HCT116 (cell line): Measurements from ENCODE around the gene CPNE2. TPM values are rescaled to one million over a fixed set of nuclear protein-coding genes. Genes with fewer than 3 reads are reported as not detected.

Experiments
- ATAC-seq: fragments of 200-7000 bp; cut with Tn5 transposase; 2 replicates; pipeline ENCODE4 v1.9.1; 2020; ENCODE audit warnings: mild to moderate bottlenecking, moderate library complexity
- BruUV-seq: library from RNA; stranded (reverse); fragments of 400-500 nt; replicated peaks from 2 replicates; lab custom pipeline; 2021; lab: Mats Ljungman, UMichigan
- CTCF ChIA-PET: fragments of 300-600 bp; sonication (Branson Sonifier 250); formaldehyde crosslinking; loops from one replicate; lab custom pipeline; 2021; ENCODE audit warnings: antibody characterized with exemption; lab: Charles Lee
- POLR2A ChIA-PET: fragments of 300-600, 350-600 bp; sonication (Branson Sonifier 250); formaldehyde crosslinking; loops from one replicate; lab custom pipeline; 2021; ENCODE audit warnings: antibody characterized with exemption; lab: Charles Lee
- RAD21 ChIA-PET, 2 experiments: fragments of 300-600 bp; sonication (Branson Sonifier 250); formaldehyde crosslinking; loops; one replicate each; lab custom pipeline; 2023; ENCODE audit warnings: low total read pairs in 2 of 2; ENCODE audit not compliant: uncharacterized antibody in 2 of 2, unreplicated experiment in 2 of 2, low non-redundant PET in 1 of 2; lab: Charles Lee
- DNase-seq: peaks from one replicate; pipeline ENCODE4 v3.0.0-alpha.2; 2010; ENCODE audit warnings: low read depth, low spot score
- H2AFZ ChIP-seq: fragments of 200-600 bp; shearing (Covaris generic), sonication (generic); 2 replicates; pipeline ENCODE4 v1.6.1; 2017; ENCODE audit warnings: low read depth, mixed run types, mixed read lengths, antibody characterized with exemption, low read length; ENCODE audit not compliant: poor library complexity, severe bottlenecking
- H3K27ac ChIP-seq: 2 replicates; pipeline ENCODE4 v1.5.1; 2012; ENCODE audit warnings: low read depth, low read length
- H3K27me3 ChIP-seq: fragments of 200-600 bp; sonication (generic); 2 replicates; pipeline ENCODE4 v1.6.1; 2016; ENCODE audit warnings: mixed run types, low read length, mixed read lengths; ENCODE audit not compliant: insufficient read depth
- H3K36me3 ChIP-seq, 2 experiments: fragments of 200-500 bp in 1 of 2; fragments of 200-600 bp in 1 of 2; sonication (Bioruptor generic) in 1 of 2; sonication (generic) in 1 of 2; 2 replicates each; pipeline versions ENCODE4 v1.5.1 to v1.6.1; 2014 to 2016; ENCODE audit warnings: low read length in 2 of 2, inconsistent platforms in 1 of 2, mixed read lengths in 1 of 2, mixed run types in 1 of 2; ENCODE audit not compliant: insufficient read depth in 2 of 2, control insufficient read depth in 1 of 2
- H3K4me1 ChIP-seq, 2 experiments: fragments of 200-600 bp in 1 of 2; sonication (generic) in 1 of 2; 2 replicates each; pipeline versions ENCODE4 v1.5.1 to v1.6.1; 2012 to 2017; ENCODE audit warnings: low read length in 2 of 2, inconsistent platforms in 1 of 2, mild to moderate bottlenecking in 1 of 2, mixed read lengths in 1 of 2, mixed run types in 1 of 2, moderate library complexity in 1 of 2; ENCODE audit not compliant: insufficient read depth in 2 of 2, control insufficient read depth in 1 of 2
- H3K4me2 ChIP-seq: fragments of 200-600 bp; sonication (generic); 2 replicates; pipeline ENCODE4 v1.6.1; 2017; ENCODE audit warnings: mixed run types, low read length, mixed read lengths
- H3K4me3 ChIP-seq, 2 experiments: fragments of 200-600 bp in 1 of 2; sonication (generic) in 1 of 2; replicated peaks in 1 of 2; 2 replicates each; pipeline ENCODE4 v1.5.1; 2011 to 2016; ENCODE audit warnings: low read length in 2 of 2, control low read depth in 1 of 2, low read depth in 1 of 2, mild to moderate bottlenecking in 1 of 2, mixed read lengths in 1 of 2, mixed run types in 1 of 2
- H3K79me2 ChIP-seq: fragments of 200-600 bp; sonication (generic); 2 replicates; pipeline ENCODE4 v1.6.1; 2017; ENCODE audit warnings: mild to moderate bottlenecking, mixed run types, low read length, moderate library complexity, mixed read lengths; ENCODE audit not compliant: insufficient read depth
- H3K9ac ChIP-seq: fragments of 200-600 bp; sonication (generic); 2 replicates; pipeline ENCODE4 v1.6.1; 2016; ENCODE audit warnings: low read length, mixed read lengths
- H3K9me2 ChIP-seq: fragments of 200-600 bp; sonication (generic), shearing (Covaris generic); 2 replicates; pipeline ENCODE4 v1.6.1; 2017; ENCODE audit warnings: mixed run types, mild to moderate bottlenecking, moderate library complexity; ENCODE audit not compliant: insufficient read depth
- H3K9me3 ChIP-seq, 2 experiments: fragments of 200-500 bp in 1 of 2; fragments of 200-600 bp in 1 of 2; sonication (Bioruptor generic) in 1 of 2; sonication (generic) in 1 of 2; 2 replicates each; pipeline ENCODE4 v1.6.1; 2014 to 2017; ENCODE audit warnings: low read length in 2 of 2, mixed read lengths in 2 of 2, inconsistent platforms in 1 of 2, low read depth in 1 of 2, mild to moderate bottlenecking in 1 of 2, mixed run types in 1 of 2, moderate library complexity in 1 of 2; ENCODE audit not compliant: control insufficient read depth in 1 of 2, insufficient read depth in 1 of 2
- H4K20me1 ChIP-seq: fragments of 200-600 bp; sonication (generic), shearing (Covaris generic); 2 replicates; pipeline ENCODE4 v1.6.1; 2017; ENCODE audit warnings: mixed run types, mild to moderate bottlenecking, moderate library complexity; ENCODE audit not compliant: insufficient read depth
- ATF3 ChIP-seq: IDR thresholded peaks from 2 replicates; pipeline ENCODE4 v1.6.1; 2012
- EZH2 ChIP-seq: fragments of 200-600 bp; sonication (generic); IDR thresholded peaks from 2 replicates; pipeline ENCODE4 v1.6.1; 2017; ENCODE audit warnings: antibody characterized with exemption, mixed run types
- FOSL1 ChIP-seq: IDR thresholded peaks from 2 replicates; pipeline ENCODE4 v1.6.1; 2012; ENCODE audit warnings: low read depth
- JUND ChIP-seq: IDR thresholded peaks from 2 replicates; pipeline ENCODE4 v1.6.1; 2012
- POLR2AphosphoS5 ChIP-seq: IDR thresholded peaks from 2 replicates; pipeline ENCODE4 v1.6.1; 2011; ENCODE audit warnings: mild to moderate bottlenecking, low read depth, low read length, moderate library complexity
- SIN3A ChIP-seq: IDR thresholded peaks from 2 replicates; pipeline ENCODE4 v1.6.1; 2012; ENCODE audit warnings: low read depth
- SP1 ChIP-seq: IDR thresholded peaks from 2 replicates; pipeline ENCODE4 v1.6.1; 2012; ENCODE audit warnings: low read depth
- SRF ChIP-seq: IDR thresholded peaks from 2 replicates; pipeline ENCODE4 v1.6.1; 2012; ENCODE audit warnings: low read depth
- TCF7L2 ChIP-seq: IDR thresholded peaks from 2 replicates; pipeline ENCODE4 v1.7.0; 2011; ENCODE audit warnings: borderline replicate concordance, inconsistent platforms; ENCODE audit not compliant: insufficient read depth, insufficient read length; ENCODE audit errors: extremely low read depth
- YY1 ChIP-seq: IDR thresholded peaks from 2 replicates; pipeline ENCODE4 v1.6.1; 2011; ENCODE audit warnings: low read length, low read depth, moderate library complexity, mild to moderate bottlenecking; ENCODE audit not compliant: insufficient replicate concordance; ENCODE audit errors: extremely low read depth
- ZFX ChIP-seq: fragments of 450-650 bp; IDR thresholded peaks from 2 replicates; pipeline ENCODE4 v1.6.1; 2017
- intact Hi-C: fragments of 100-400 bp; cut with micrococcal nuclease; formaldehyde crosslinking; loops from 2 replicates; pipeline ENCODE4 v1.10.0; 2022
- total RNA-seq: library from RNA; stranded (reverse); gene quantifications from one replicate; pipeline ENCODE4 v1.2.1, GENCODE V29; 2021; ENCODE audit not compliant: unreplicated experiment
- TF ChIP-seq, protein P1 (sequence below): IDR thresholded peaks from 2 replicates; pipeline ENCODE4 v1.6.1; 2011; ENCODE audit warnings: mild to moderate bottlenecking, low read length, moderate library complexity; ENCODE audit not compliant: insufficient replicate concordance; ENCODE audit errors: extremely low read depth
- TF ChIP-seq, protein P2 (sequence below), 3 experiments: fragments of 200-600 bp in 1 of 3; sonication (generic) in 1 of 3; IDR thresholded peaks in 2 of 3; conservative IDR thresholded peaks in 1 of 3; 2 replicates each; pipeline ENCODE4 v1.5.1; 2012 to 2017; ENCODE audit warnings: low read depth in 2 of 3, low read length in 2 of 3, antibody characterized with exemption in 1 of 3, borderline replicate concordance in 1 of 3, control low read depth in 1 of 3, mild to moderate bottlenecking in 1 of 3, mixed read lengths in 1 of 3, mixed run types in 1 of 3, moderate library complexity in 1 of 3; ENCODE audit not compliant: insufficient read depth in 1 of 3

CPNE2 gene
- total RNA-seq, 1 experiment from 2014 or later, result 31.2 TPM

- Histone ChIP-seq H3K9me3 (no peaks in the 10 kb centered on the region), H3K9me2 (no peaks in the 10 kb centered on the region), H3K4me3 (no peak overlapping the region), H3K27ac (no peak overlapping the region), H3K36me3 (no peaks in the 10 kb centered on the region), H3K27me3 (no peaks in the 10 kb centered on the region), H3K79me2 (no peaks in the 10 kb centered on the region), H3K9ac (no peak overlapping the region), H2AFZ (no peak overlapping the region), H3K4me2 (no peak overlapping the region), H4K20me1 (no peaks in the 10 kb centered on the region), H3K4me1 (peaks cover 3 to 12% of the 10 kb centered on the region in 2 experiments; a peak in 3 of 4 replicates)
- ChIA-PET POLR2A (no interaction called here), RAD21 (no interaction called here), CTCF (no interaction called here)
- TF ChIP-seq TCF7L2 (no peak), JUND (no peak), POLR2AphosphoS5 (no peak), SP1 (no peak)
- TF ChIP-seq, protein P1, sequence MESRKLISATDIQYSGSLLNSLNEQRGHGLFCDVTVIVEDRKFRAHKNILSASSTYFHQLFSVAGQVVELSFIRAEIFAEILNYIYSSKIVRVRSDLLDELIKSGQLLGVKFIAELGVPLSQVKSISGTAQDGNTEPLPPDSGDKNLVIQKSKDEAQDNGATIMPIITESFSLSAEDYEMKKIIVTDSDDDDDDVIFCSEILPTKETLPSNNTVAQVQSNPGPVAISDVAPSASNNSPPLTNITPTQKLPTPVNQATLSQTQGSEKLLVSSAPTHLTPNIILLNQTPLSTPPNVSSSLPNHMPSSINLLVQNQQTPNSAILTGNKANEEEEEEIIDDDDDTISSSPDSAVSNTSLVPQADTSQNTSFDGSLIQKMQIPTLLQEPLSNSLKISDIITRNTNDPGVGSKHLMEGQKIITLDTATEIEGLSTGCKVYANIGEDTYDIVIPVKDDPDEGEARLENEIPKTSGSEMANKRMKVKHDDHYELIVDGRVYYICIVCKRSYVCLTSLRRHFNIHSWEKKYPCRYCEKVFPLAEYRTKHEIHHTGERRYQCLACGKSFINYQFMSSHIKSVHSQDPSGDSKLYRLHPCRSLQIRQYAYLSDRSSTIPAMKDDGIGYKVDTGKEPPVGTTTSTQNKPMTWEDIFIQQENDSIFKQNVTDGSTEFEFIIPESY, result no peak
- no peak for DNase-seq
- ATAC-seq, result no peak
- intact Hi-C loops, result loop anchor here (5.0 kb wide), 1 partner anchor 472 kb away; no protein-coding TSS in a partner anchor
- BruUV-seq, result no TSS peak
Measured at GRCh38 chr16:57049678-57050077, 42.7 kb upstream of the CPNE2 start.

DNA sequence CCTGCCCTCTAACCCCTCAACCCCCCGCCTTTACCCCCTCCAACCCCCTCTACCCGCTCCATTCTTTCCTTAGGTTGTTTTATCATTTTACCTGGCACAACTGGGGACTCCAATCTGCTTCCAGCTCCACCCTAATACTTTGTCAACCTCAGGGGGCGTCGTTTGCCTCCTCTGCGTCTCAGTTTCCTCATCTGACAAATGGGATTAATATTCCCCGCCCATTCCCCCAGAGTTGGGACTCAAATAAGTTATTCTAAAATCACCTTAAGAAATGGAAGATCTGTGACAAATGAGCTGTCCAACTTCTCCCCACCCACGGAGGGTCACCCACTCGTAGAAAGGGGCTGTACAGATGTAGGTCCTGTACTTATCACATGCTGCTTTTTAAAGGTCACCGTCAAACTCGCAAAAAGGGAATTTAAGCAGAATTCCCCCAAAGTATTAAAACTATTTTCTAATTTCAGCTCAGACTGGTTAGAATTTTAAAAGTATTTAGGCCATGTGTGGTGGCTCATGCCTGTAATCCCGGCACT lies 40.6 kb upstream of the CPNE2 start:
- Histone ChIP-seq H3K79me2 (no peaks in the 10 kb centered on the region), H3K27me3 (no peaks in the 10 kb centered on the region), H3K4me3 (no peak overlapping the region), H3K4me2 (no peak overlapping the region), H2AFZ (no peak overlapping the region), H4K20me1 (no peaks in the 10 kb centered on the region), H3K9me2 (no peaks in the 10 kb centered on the region), H3K4me1 (peaks cover 3 to 12% of the 10 kb centered on the region in 2 experiments; a peak in 3 of 4 replicates), H3K9ac (no peak overlapping the region), H3K36me3 (no peaks in the 10 kb centered on the region), H3K27ac (no peak overlapping the region), H3K9me3 (no peaks in the 10 kb centered on the region)
- intact Hi-C loops, result no loop called here
- ChIA-PET CTCF (no interaction called here), POLR2A (interaction anchor here (1.3 kb wide), 1 partner anchor 10 kb away, joined by 4 read pairs; no protein-coding TSS in a partner anchor), RAD21 (no interaction called here)
- no peak for DNase-seq
- no TSS peak for BruUV-seq
- ATAC-seq, result no peak
- TF ChIP-seq EZH2 (no peak), TCF7L2 (no peak), FOSL1 (no peak), YY1 (no peak), SIN3A (no peak), ATF3 (no peak), ZFX (no peak), SRF (no peak)
- TF ChIP-seq, protein P2, sequence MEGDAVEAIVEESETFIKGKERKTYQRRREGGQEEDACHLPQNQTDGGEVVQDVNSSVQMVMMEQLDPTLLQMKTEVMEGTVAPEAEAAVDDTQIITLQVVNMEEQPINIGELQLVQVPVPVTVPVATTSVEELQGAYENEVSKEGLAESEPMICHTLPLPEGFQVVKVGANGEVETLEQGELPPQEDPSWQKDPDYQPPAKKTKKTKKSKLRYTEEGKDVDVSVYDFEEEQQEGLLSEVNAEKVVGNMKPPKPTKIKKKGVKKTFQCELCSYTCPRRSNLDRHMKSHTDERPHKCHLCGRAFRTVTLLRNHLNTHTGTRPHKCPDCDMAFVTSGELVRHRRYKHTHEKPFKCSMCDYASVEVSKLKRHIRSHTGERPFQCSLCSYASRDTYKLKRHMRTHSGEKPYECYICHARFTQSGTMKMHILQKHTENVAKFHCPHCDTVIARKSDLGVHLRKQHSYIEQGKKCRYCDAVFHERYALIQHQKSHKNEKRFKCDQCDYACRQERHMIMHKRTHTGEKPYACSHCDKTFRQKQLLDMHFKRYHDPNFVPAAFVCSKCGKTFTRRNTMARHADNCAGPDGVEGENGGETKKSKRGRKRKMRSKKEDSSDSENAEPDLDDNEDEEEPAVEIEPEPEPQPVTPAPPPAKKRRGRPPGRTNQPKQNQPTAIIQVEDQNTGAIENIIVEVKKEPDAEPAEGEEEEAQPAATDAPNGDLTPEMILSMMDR (IDR thresholded peaks at IDR 0.05 in 2 of 3, conservative IDR thresholded peaks at IDR 0.05 in 1 of 3; ENCODE audit: borderline replicate concordance in 1 of 3, insufficient read depth in 1 of 3, low read depth in 2 of 3, low read length in 2 of 3), result no peak
- TF ChIP-seq, protein P1, result no peak
